IMR-90 (cell line): ENCODE measurements around the gene RTN4IP1.

Source experiments
- BHLHE40 ChIP-seq: fragments of 150-350 bp; IDR thresholded peaks from 2 replicates; pipeline ENCODE4 v1.6.1; 2016; ENCODE audit warnings: mild to moderate bottlenecking, low read depth, low read length
- CTCF ChIP-seq: conservative IDR thresholded peaks from 2 replicates; pipeline ENCODE4 v1.5.1; 2012; ENCODE audit warnings: mild to moderate bottlenecking, low read depth, low read length, improper control_type of control experiment
- FOS ChIP-seq: fragments of 150-350 bp; IDR thresholded peaks from 2 replicates; pipeline ENCODE4 v1.6.1; 2016; ENCODE audit warnings: low read depth, low read length
- POLR2A ChIP-seq: IDR thresholded peaks from 2 replicates; pipeline ENCODE4 v1.6.1; 2012; ENCODE audit warnings: mild to moderate bottlenecking, low read depth, low read length
- RAD21 ChIP-seq: IDR thresholded peaks from 2 replicates; pipeline ENCODE4 v1.6.1; 2012; ENCODE audit warnings: low read length, improper control_type of control experiment
- RFX5 ChIP-seq: IDR thresholded peaks from 2 replicates; pipeline ENCODE4 v1.8.0; 2012; ENCODE audit warnings: low read depth, mild to moderate bottlenecking, low read length, moderate library complexity
- SMC3 ChIP-seq: fragments of 150-350 bp; IDR thresholded peaks from 2 replicates; pipeline ENCODE4 v1.6.1; 2016; ENCODE audit warnings: low read depth, mild to moderate bottlenecking, antibody characterized with exemption, low read length, moderate library complexity
- USF2 ChIP-seq: fragments of 150-350 bp; IDR thresholded peaks from 2 replicates; pipeline ENCODE4 v1.6.1; 2017; ENCODE audit warnings: mild to moderate bottlenecking, antibody characterized with exemption, low read length, low read depth

DNA sequence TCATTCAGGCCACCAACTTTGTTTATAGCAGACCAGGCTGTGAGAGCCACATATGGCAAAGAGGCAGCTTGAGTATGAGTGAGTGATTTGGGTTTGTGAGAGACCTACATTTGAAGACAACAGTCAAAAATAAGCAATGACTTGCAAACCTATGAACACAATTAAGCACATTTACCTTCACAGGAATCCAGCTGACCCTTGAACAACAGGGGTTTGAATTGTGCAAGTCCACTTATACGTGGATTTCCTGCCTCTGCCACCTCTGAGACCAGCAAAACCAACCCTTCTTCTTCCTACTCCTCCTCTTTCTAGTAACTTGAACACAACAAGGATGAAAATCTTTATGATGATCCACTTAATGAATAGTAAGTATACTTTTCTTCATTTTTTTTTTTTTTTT, 10.1 kb downstream of the RTN4IP1 start:
- no peak for TF ChIP-seq CTCF
- no peak for TF ChIP-seq RAD21
- no peak for TF ChIP-seq POLR2A
- TF ChIP-seq BHLHE40: no peak
- no peak for TF ChIP-seq SMC3
- TF ChIP-seq RFX5: no peak
- TF ChIP-seq USF2: no peak
- no peak for TF ChIP-seq FOS
